ENCODE data around the gene GCNT2. TPM values are rescaled to one million over a fixed set of nuclear protein-coding genes. Genes with fewer than 3 reads are reported as not detected.

GCNT2 gene
- total RNA-seq, 4 donors from 2014 or later, result 14.9 to 36.7 (median 23.6) TPM

GRCh38 chr6:10617008-10617696 is 96.0 kb downstream of the GCNT2 start:
- H3K4me1 ChIP-seq, result peaks cover 0 to 75% (median 10%) of the 10 kb centered on the region in 3 donors
- H3K27ac ChIP-seq, result peak overlapping the region in 3 of 4 donors; percentile 54 to 79 (median 78)
- H3K27me3 ChIP-seq, result no peaks in the 10 kb centered on the region
- TF ChIP-seq EP300 (IDR thresholded peaks at IDR 0.05) (no peak), POLR2A (IDR thresholded peaks at IDR 0.05) (no peak), CTCF (IDR thresholded peaks at IDR 0.05) (no peak), POLR2AphosphoS5 (IDR thresholded peaks at IDR 0.05) (no peak)
- 100% methylated on average over 2 of the region's 42 CpGs; no CpG with 5 or more reads in 1 of the 2 donors for WGBS, 2 donors (ENCODE audit: low coverage in 1 of 2)
- no peak overlapping the region for H3K4me3 ChIP-seq
- H3K9me3 ChIP-seq, result no peaks in the 10 kb centered on the region
- H3K36me3 ChIP-seq, result peaks cover 0 to 7% of the 10 kb centered on the region in 2 donors
- no peak for ATAC-seq

- TF ChIP-seq POLR2A (IDR thresholded peaks at IDR 0.05) (no peak), EP300 (IDR thresholded peaks at IDR 0.05) (no peak), CTCF (IDR thresholded peaks at IDR 0.05) (no peak), POLR2AphosphoS5 (IDR thresholded peaks at IDR 0.05) (no peak)
- WGBS, 2 donors (ENCODE audit: low coverage in 1 of 2), result 42 to 60% methylated on average over 3 of the region's 3 CpGs
- Histone ChIP-seq H3K4me1 (peaks cover 0 to 62% (median 7%) of the 10 kb centered on the region in 3 donors), H3K27me3 (no peaks in the 10 kb centered on the region), H3K36me3 (peaks cover 0 to 20% of the 10 kb centered on the region in 2 donors), H3K4me3 (no peak overlapping the region), H3K27ac (peak overlapping the region in 3 of 4 donors; percentile 22 to 79 (median 30)), H3K9me3 (no peaks in the 10 kb centered on the region)
- no peak for ATAC-seq
Measured at GRCh38 chr6:10618409-10618808, 97.3 kb downstream of the GCNT2 start.

- H3K4me1 ChIP-seq, result peaks cover 0 to 39% (median 3%) of the 10 kb centered on the region in 3 donors
- no peak for ATAC-seq
- peak overlapping the region in 3 of 4 donors; percentile 37 to 67 (median 51) for H3K27ac ChIP-seq
- no peaks in the 10 kb centered on the region for H3K9me3 ChIP-seq
- no peak overlapping the region for H3K4me3 ChIP-seq
- 43 to 78% methylated on average over 2 to 5 of the region's 5 CpGs for WGBS, 2 donors (ENCODE audit: low coverage in 1 of 2)
- TF ChIP-seq CTCF (IDR thresholded peaks at IDR 0.05), result no peak
- no peak for TF ChIP-seq EP300 (IDR thresholded peaks at IDR 0.05)
- TF ChIP-seq POLR2A (IDR thresholded peaks at IDR 0.05), result no peak
- no peak for TF ChIP-seq POLR2AphosphoS5 (IDR thresholded peaks at IDR 0.05)
- no peaks in the 10 kb centered on the region for H3K27me3 ChIP-seq
- peaks cover 0 to 25% of the 10 kb centered on the region in 2 donors for H3K36me3 ChIP-seq
Measured at GRCh38 chr6:10621213-10621612, 100.1 kb downstream of the GCNT2 start.

- WGBS, 2 donors (ENCODE audit: low coverage in 1 of 2), result 100% methylated on average over 1 of the region's 4 CpGs
Measured at GRCh38 chr6:10621847-10622246, 100.7 kb downstream of the GCNT2 start.

More at GRCh38 chr6:10621847-10622246, 100.7 kb downstream of the GCNT2 start:
- H3K36me3 ChIP-seq, result peaks cover 0 to 32% of the 10 kb centered on the region in 2 donors
- H3K4me1 ChIP-seq, result peaks cover 0 to 46% (median 3%) of the 10 kb centered on the region in 3 donors
- TF ChIP-seq EP300 (IDR thresholded peaks at IDR 0.05) (no peak), CTCF (IDR thresholded peaks at IDR 0.05) (no peak), POLR2AphosphoS5 (IDR thresholded peaks at IDR 0.05) (no peak), POLR2A (IDR thresholded peaks at IDR 0.05) (no peak)
- no peaks in the 10 kb centered on the region for H3K9me3 ChIP-seq
- no peak overlapping the region for H3K4me3 ChIP-seq
- H3K27me3 ChIP-seq, result no peaks in the 10 kb centered on the region
- peak overlapping the region in 3 of 4 donors; percentile 37 to 67 (median 51) for H3K27ac ChIP-seq
- no peak for ATAC-seq

All from gastroesophageal sphincter (tissue), 4 donors.